BJ (cell line): ENCODE results near the gene PEX19. TPM values are rescaled to one million over a fixed set of nuclear protein-coding genes. Genes with fewer than 3 reads are reported as not detected.
A peak's percentile ranks its signal among the peaks of the same experiment; 100 is the strongest.

Experiments
- CTCF ChIA-PET: fragments of 350-600 bp; formaldehyde crosslinking; extraction: SDS; loops from one replicate; lab custom pipeline; 2021; ENCODE audit warnings: antibody characterized with exemption, inconsistent platforms; lab: Yijun Ruan, JAX
- POLR2A ChIA-PET: fragments of 300-600 bp; sonication (Branson Sonifier 250); formaldehyde crosslinking; extraction: SDS; loops from one replicate; lab custom pipeline; 2021; ENCODE audit warnings: antibody characterized with exemption; lab: Charles Lee
- DNase-seq: peaks from one replicate; pipeline ENCODE4 v3.0.0-alpha.2; 2011; ENCODE audit warnings: low read depth
- H3K27me3 ChIP-seq: 2 replicates; pipeline ENCODE4 v1.6.0; 2011; ENCODE audit warnings: low read length; ENCODE audit not compliant: control insufficient read depth, insufficient read depth
- H3K36me3 ChIP-seq: 2 replicates; pipeline ENCODE4 v1.5.1; 2011; ENCODE audit warnings: low read length; ENCODE audit not compliant: control insufficient read depth, insufficient read depth
- H3K4me3 ChIP-seq: 2 replicates; pipeline ENCODE4 v1.5.1; 2011; ENCODE audit warnings: low read depth, mild to moderate bottlenecking, control low read depth, low read length
- CTCF ChIP-seq: IDR thresholded peaks from 2 replicates; pipeline ENCODE4 v1.5.1; 2011; ENCODE audit warnings: low read depth, mild to moderate bottlenecking, control low read depth, inconsistent platforms, low read length, moderate library complexity; ENCODE audit not compliant: insufficient read depth
- polyA plus RNA-seq: library from polyadenylated mRNA; depleted of rRNA; stranded (reverse); fragments of >200 nt; gene quantifications from 2 replicates; pipeline ENCODE4 v1.2.3, GENCODE V29; 2011

The PEX19 gene
- polyA plus RNA-seq, 1 experiment, result 52.6 TPM

- TF ChIP-seq CTCF, result no peak
- H3K27me3 ChIP-seq, result no peaks in the 10 kb centered on the region
- ChIA-PET POLR2A (no interaction called here), CTCF (interaction anchor here (0.9 to 2.3 kb wide), 3 partner anchors 26 to 164 kb away, joined by 3 to 7 read pairs (median 5); no protein-coding TSS in a partner anchor)
- H3K36me3 ChIP-seq, result no peaks in the 10 kb centered on the region
- DNase-seq, result no peak
- no peak overlapping the region for H3K4me3 ChIP-seq
Observed at GRCh38 chr1:160264795-160265307, 20.1 kb downstream of the PEX19 start.

GRCh38 chr1:160261893-160262794 lies 22.8 kb downstream of the PEX19 start, which contains the start of gene DCAF8:
Gene DCAF8, minus strand, starts transcription at chr1:160262549. Its CDS starts 18,541 bp downstream, at chr1:160244008.
- CTCF ChIA-PET, result interaction anchor here (0.9 to 3.3 kb wide), 7 partner anchors 10 to 184 kb away, joined by 3 to 25 read pairs (median 3); no protein-coding TSS in a partner anchor
- DNase-seq, result peak; percentile 84
- Histone ChIP-seq H3K4me3 (peak within 1 kb of the TSS; percentile 90), H3K36me3 (no peaks in the 10 kb centered on the region), H3K27me3 (no peaks in the 10 kb centered on the region)
- POLR2A ChIA-PET, result interaction anchor here (0.6 kb wide), 1 partner anchor 58 kb away, joined by 4 read pairs; no protein-coding TSS in a partner anchor
- no peak for TF ChIP-seq CTCF

GRCh38 chr1:160261556-160261892 lies 23.4 kb downstream of the PEX19 start:
- CTCF ChIA-PET, result interaction anchor here (0.6 to 3.3 kb wide), 8 partner anchors 10 to 183 kb away, joined by 3 to 25 read pairs (median 3); no protein-coding TSS in a partner anchor
- peak; percentile 45 for DNase-seq

GRCh38 chr1:160260406-160261382 lies 24.2 kb downstream of the PEX19 start:
- POLR2A ChIA-PET, result interaction anchor here (0.6 to 1.2 kb wide), 2 partner anchors 24 to 67 kb away, joined by 3 to 8 read pairs; no protein-coding TSS in a partner anchor
- no peak for TF ChIP-seq CTCF

More at GRCh38 chr1:160261556-160261892, 23.4 kb downstream of the PEX19 start:
- TF ChIP-seq CTCF, result no peak
- POLR2A ChIA-PET, result interaction anchor here (1.2 kb wide), 1 partner anchor 68 kb away, joined by 3 read pairs; no protein-coding TSS in a partner anchor
- no peaks in the 10 kb centered on the region for H3K36me3 ChIP-seq
- no peaks in the 10 kb centered on the region for H3K27me3 ChIP-seq
- peak overlapping the region; percentile 90 for H3K4me3 ChIP-seq

More at GRCh38 chr1:160260406-160261382, 24.2 kb downstream of the PEX19 start:
- CTCF ChIA-PET, result interaction anchor here (0.6 to 3.3 kb wide), 11 partner anchors 9 to 183 kb away, joined by 3 to 25 read pairs (median 3); no protein-coding TSS in a partner anchor
- DNase-seq, result peak; percentile 75
- Histone ChIP-seq H3K36me3 (no peaks in the 10 kb centered on the region), H3K4me3 (peak overlapping the region; percentile 90), H3K27me3 (no peaks in the 10 kb centered on the region)
